PFSK-1 (cell line): Measurements from ENCODE around the gene TSPAN6.

Experiments used
- FOXP2 ChIP-seq: optimal IDR thresholded peaks from 2 replicates; pipeline ENCODE3; 2011; ENCODE audit warnings: borderline replicate concordance, control low read depth, inconsistent platforms; ENCODE audit not compliant: insufficient read depth; ENCODE audit errors: extremely low read length, extremely low read depth
- POLR2AphosphoS5 ChIP-seq: IDR thresholded peaks from 2 replicates; pipeline ENCODE4 v1.6.1; 2012; ENCODE audit warnings: low read depth, mild to moderate bottlenecking, control low read depth, low read length, moderate library complexity
- SIN3A ChIP-seq: IDR thresholded peaks from 2 replicates; pipeline ENCODE4 v1.6.1; 2012; ENCODE audit warnings: mild to moderate bottlenecking, low read length, moderate library complexity, borderline replicate concordance; ENCODE audit not compliant: insufficient read depth
- TAF1 ChIP-seq: IDR thresholded peaks from 2 replicates; pipeline ENCODE4 v1.6.1; 2012; ENCODE audit warnings: low read length, control low read depth, borderline replicate concordance; ENCODE audit not compliant: insufficient read depth
- TF ChIP-seq, protein P1 (sequence below), 2 experiments: IDR thresholded peaks; 2 replicates each; pipeline versions ENCODE4 v1.6.1 to v1.8.0; 2011 to 2012; ENCODE audit warnings: low read depth in 2 of 2, low read length in 2 of 2, control low read depth in 1 of 2, inconsistent platforms in 1 of 2, mild to moderate bottlenecking in 1 of 2, moderate library complexity in 1 of 2; ENCODE audit not compliant: insufficient read depth in 1 of 2

Gene TSPAN6

DNA sequence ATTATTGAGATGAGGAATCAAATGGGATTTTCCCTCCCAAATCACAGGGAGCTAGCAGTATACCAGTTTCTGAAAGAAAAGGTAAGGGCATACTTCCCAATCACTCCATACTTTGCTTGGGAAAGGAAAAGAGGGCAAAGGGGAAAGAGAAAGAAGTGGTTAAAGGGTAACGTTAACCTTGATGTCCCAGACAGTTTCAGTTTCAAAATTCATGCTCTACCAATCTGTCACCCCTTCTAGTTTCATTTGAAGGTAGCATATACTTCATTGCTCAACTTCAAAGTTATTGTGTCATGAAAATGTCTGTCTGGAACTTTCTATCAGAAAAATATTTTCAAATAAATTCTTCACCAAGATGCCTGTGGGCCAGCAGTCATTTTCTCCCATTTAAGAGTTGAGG lies 35.8 kb downstream of the TSPAN6 start:
- no peak for TF ChIP-seq POLR2AphosphoS5
- TF ChIP-seq, protein P1, sequence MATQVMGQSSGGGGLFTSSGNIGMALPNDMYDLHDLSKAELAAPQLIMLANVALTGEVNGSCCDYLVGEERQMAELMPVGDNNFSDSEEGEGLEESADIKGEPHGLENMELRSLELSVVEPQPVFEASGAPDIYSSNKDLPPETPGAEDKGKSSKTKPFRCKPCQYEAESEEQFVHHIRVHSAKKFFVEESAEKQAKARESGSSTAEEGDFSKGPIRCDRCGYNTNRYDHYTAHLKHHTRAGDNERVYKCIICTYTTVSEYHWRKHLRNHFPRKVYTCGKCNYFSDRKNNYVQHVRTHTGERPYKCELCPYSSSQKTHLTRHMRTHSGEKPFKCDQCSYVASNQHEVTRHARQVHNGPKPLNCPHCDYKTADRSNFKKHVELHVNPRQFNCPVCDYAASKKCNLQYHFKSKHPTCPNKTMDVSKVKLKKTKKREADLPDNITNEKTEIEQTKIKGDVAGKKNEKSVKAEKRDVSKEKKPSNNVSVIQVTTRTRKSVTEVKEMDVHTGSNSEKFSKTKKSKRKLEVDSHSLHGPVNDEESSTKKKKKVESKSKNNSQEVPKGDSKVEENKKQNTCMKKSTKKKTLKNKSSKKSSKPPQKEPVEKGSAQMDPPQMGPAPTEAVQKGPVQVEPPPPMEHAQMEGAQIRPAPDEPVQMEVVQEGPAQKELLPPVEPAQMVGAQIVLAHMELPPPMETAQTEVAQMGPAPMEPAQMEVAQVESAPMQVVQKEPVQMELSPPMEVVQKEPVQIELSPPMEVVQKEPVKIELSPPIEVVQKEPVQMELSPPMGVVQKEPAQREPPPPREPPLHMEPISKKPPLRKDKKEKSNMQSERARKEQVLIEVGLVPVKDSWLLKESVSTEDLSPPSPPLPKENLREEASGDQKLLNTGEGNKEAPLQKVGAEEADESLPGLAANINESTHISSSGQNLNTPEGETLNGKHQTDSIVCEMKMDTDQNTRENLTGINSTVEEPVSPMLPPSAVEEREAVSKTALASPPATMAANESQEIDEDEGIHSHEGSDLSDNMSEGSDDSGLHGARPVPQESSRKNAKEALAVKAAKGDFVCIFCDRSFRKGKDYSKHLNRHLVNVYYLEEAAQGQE (IDR thresholded peaks at IDR 0.05; ENCODE audit: insufficient read depth in 1 of 2, low read depth in 2 of 2, low read length in 2 of 2), result no peak
- TF ChIP-seq FOXP2, result no peak
- TF ChIP-seq TAF1, result no peak
- no peak for TF ChIP-seq SIN3A

GRCh38 chrX:100600340-100600739 lies 36.3 kb downstream of the TSPAN6 start:
- TF ChIP-seq SIN3A (no peak), FOXP2 (no peak), POLR2AphosphoS5 (no peak), TAF1 (no peak)
- TF ChIP-seq, protein P1 (IDR thresholded peaks at IDR 0.05; ENCODE audit: insufficient read depth in 1 of 2, low read depth in 2 of 2, low read length in 2 of 2), result no peak

- no peak for TF ChIP-seq FOXP2
- no peak for TF ChIP-seq TAF1
- TF ChIP-seq SIN3A, result no peak
- TF ChIP-seq POLR2AphosphoS5, result no peak
- TF ChIP-seq, protein P1 (IDR thresholded peaks at IDR 0.05; ENCODE audit: insufficient read depth in 1 of 2, low read depth in 2 of 2, low read length in 2 of 2), result no peak
Measured at GRCh38 chrX:100599456-100599855, 37.1 kb downstream of the TSPAN6 start.

- TF ChIP-seq, protein P1 (IDR thresholded peaks at IDR 0.05; ENCODE audit: insufficient read depth in 1 of 2, low read depth in 2 of 2, low read length in 2 of 2), result no peak
- no peak for TF ChIP-seq SIN3A
- no peak for TF ChIP-seq TAF1
- TF ChIP-seq FOXP2, result no peak
- no peak for TF ChIP-seq POLR2AphosphoS5
Measured at GRCh38 chrX:100596601-100597000, 40.0 kb downstream of the TSPAN6 start.

DNA sequence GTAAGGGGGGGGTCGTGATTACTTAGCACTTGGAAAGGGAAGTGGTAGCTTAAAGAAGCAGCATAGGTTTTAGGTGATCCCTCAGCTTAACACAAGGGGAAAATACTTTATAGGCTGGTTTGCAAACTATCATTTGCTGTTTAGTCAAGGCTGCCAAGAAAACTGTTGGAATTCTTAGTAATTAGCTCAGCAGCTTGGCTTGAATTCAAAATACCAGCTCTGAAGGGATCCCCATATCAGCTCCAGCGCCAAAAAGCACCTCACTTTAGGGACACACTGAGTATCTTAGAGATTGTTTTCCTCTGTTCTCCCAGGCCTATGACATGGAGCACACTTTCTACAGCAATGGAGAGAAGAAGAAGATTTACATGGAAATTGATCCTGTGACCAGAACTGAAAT lies 43.0 kb downstream of the TSPAN6 start:
- TF ChIP-seq, protein P1 (IDR thresholded peaks at IDR 0.05; ENCODE audit: insufficient read depth in 1 of 2, low read depth in 2 of 2, low read length in 2 of 2), result no peak
- no peak for TF ChIP-seq POLR2AphosphoS5
